Activated T-helper 1 cell treated with anti-CD3 and anti-CD28 coated beads, Interleukin-2, amount 50 U/mL, for 16 hours (primary cell): ENCODE data around the gene ABT1.

Experiments
- DNase-seq, 2 donors: peaks; one replicate each; pipeline ENCODE4 v3.0.0-alpha.2; 2020; ENCODE audit warnings: low read depth in 1 of 2, low spot score in 1 of 2

Gene ABT1

GRCh38 chr6:26602262-26602661 is 5.5 kb downstream of the ABT1 start:
- no peak for DNase-seq

- no peak for DNase-seq
Observed at GRCh38 chr6:26604026-26604425, 7.3 kb downstream of the ABT1 start.

DNA sequence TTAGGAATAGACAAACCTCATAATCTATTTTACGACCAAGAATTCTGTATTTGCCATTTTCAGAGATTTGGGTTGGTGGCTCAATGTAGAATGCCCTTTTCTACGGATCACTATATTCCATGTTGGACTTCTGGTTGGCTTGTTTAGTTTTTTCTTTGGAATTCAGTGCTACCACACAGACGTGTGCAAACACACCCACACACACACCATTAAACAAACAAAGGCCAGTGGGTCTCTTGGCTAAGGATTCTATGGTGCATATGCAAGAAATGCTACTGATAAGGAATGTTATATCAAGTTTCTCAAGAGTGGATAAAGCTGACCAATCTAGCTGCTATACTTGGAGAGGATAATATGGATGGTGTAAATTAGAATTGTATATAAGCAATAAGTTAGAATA is 8.0 kb downstream of the ABT1 start:
- no peak for DNase-seq

DNA sequence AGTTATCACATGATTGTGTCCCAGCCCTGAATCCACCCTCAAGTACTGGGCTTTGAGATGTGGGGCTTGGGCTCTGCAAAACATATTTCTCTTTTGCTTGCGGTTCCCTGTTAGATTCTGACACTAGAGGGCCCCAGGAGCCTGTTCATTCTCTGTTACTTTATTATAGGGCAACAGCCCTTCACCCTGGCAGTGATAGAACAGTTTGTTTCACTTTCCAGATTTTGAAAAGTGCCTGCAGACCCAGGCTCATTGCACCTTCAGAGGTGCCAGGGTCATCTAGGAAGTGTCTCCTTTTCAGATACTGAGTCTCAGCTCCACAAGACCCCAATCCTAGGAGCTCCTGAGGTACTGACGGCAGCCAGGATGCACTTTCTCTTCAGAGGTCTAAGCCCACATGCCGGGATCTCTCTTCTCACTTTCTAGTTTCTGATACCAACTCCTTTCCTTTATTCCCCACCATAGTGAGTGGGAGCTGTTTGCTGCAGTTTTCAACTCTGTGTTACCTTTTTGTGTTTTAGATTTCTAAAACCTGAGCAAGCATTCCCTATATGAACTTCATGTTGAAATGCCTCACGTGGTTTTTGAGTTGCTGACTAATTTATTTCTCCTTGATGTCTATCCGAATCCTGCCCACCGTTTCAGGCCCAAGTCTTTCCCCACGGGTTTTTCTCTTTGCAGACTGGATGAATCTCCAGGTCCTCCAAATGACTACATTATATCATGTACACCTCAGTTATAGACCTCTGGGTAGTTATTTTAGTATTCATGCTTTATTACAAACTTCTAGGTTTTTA is 10.9 kb downstream of the ABT1 start:
- peak in 1 of 2 donors; percentile 32 for DNase-seq

- DNase-seq: no peak
Observed at GRCh38 chr6:26609463-26609862, 12.7 kb downstream of the ABT1 start.

- DNase-seq: no peak
Observed at GRCh38 chr6:26611599-26611998, 14.8 kb downstream of the ABT1 start.

- DNase-seq: no peak
Observed at GRCh38 chr6:26613201-26613600, 16.4 kb downstream of the ABT1 start.

GRCh38 chr6:26613689-26614683 is 17.2 kb downstream of the ABT1 start:
- no peak for DNase-seq

- DNase-seq: no peak
Observed at GRCh38 chr6:26623339-26623859, 26.6 kb downstream of the ABT1 start.

DNA sequence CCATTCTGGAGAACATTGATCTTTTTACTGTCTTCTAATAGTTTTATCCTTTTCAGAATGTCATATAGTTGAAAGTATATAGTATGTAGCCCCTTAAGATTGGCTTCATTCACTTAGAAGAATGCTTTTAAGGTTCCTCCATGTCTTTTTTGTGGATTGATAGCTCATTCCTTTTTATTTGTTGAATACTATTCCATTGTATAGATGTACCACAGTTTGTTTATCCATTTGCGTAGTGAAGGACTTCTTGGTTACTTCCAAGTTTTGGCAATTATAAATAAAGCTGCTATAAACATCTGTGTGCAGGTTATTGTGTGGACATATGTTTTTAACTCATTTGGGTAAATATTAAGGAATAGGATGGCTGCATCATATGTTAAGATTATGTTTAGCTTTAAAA is 27.8 kb downstream of the ABT1 start:
- no peak for DNase-seq

DNA sequence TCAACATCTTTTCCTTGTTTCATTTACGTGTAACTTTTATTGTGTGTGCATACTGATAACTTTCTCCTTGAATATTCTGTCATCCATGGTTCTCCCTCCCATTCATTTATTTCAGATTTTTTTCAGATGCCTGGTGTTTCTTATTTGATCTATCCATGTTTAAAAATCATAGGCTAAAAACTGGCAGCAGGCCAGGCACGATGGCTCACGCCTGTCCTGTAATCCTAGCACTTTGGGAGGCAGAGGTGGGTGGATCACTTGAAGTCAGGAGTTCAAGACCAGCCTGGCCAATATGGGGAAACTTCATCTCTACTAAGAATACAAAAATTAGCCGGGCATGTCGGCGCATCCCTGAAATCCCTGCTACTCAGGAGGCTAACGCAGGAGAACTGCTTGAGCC is 31.1 kb downstream of the ABT1 start:
- no peak for DNase-seq

DNA sequence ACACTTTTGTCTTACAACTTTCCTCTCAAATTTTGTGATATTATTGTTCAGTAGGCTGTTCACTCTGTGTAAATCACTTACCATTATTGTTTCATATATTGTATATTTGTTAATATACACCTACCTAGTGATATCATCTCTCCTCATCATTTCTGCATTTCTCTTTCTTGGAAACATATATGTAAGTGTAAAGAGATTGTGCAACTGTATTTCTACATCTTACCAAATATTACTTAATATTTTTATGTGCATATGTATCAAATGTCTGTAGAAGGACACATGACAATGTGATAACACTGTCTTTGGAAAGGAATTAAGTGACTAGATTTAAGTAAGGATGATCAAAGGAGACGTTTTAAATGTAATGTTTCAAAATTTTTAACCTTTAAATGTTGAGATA is 32.6 kb downstream of the ABT1 start:
- no peak for DNase-seq

DNA sequence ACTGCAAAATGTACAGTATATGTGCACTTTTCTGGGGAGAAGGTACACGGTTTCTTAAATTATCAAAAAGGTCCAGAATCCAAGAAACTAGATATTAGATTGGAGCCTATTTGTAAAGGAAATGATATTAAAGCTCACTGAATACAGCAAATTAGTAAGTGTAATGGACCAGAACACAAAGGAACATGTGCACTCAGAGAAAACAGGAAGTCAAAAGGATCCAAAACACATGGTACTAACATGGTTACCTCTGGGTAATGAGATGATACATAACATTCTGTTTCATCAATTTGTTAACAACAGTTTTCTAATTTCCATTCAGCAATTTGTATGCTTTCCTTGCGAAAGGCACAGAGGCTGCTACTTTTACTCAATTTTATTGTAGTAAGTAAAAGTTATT is 44.1 kb downstream of the ABT1 start:
- DNase-seq: no peak

- DNase-seq: no peak
Observed at GRCh38 chr6:26646074-26646473, 49.3 kb downstream of the ABT1 start.
